CD4-positive, alpha-beta T cell treated with Interleukin-21 for 1 hour (primary cell): ENCODE results near the gene SLC30A7.
"Not testable (repeated sequence)": the region's sequence is repeated elsewhere in the genome, so short reads cannot be mapped to it uniquely, and the experiment has no call there.

Source experiments
- DNase-seq: peaks from one replicate; pipeline ENCODE4 v3.0.0-alpha.2; 2020

SLC30A7 gene

GRCh38 chr1:100942304-100943046 is 46.6 kb downstream of the SLC30A7 start:
- no peak for DNase-seq

GRCh38 chr1:100943533-100943932 is 47.6 kb downstream of the SLC30A7 start:
- DNase-seq = no peak

GRCh38 chr1:100946064-100946463 is 50.2 kb downstream of the SLC30A7 start:
- DNase-seq = not testable (repeated sequence)

GRCh38 chr1:100947816-100948215 is 51.9 kb downstream of the SLC30A7 start:
- DNase-seq = not testable (repeated sequence)

GRCh38 chr1:100948721-100949405 is 53.0 kb downstream of the SLC30A7 start:
- peak; percentile 4 for DNase-seq

- DNase-seq = peak; percentile 79
Measured at GRCh38 chr1:100949515-100950158, 53.7 kb downstream of the SLC30A7 start.

GRCh38 chr1:100950337-100950736 is 54.4 kb downstream of the SLC30A7 start:
- DNase-seq = no peak

- no peak for DNase-seq
Measured at GRCh38 chr1:100950781-100951180, 54.9 kb downstream of the SLC30A7 start.

GRCh38 chr1:100952104-100952745 is 56.3 kb downstream of the SLC30A7 start:
- DNase-seq = no peak

GRCh38 chr1:100952970-100953369 is 57.1 kb downstream of the SLC30A7 start:
- DNase-seq = not testable (repeated sequence)

GRCh38 chr1:100953960-100954730 is 58.3 kb downstream of the SLC30A7 start:
- no peak for DNase-seq

- no peak for DNase-seq
Measured at GRCh38 chr1:100955322-100955721, 59.4 kb downstream of the SLC30A7 start.

- DNase-seq = no peak
Measured at GRCh38 chr1:100959502-100960060, 63.7 kb downstream of the SLC30A7 start.

GRCh38 chr1:100960098-100960497 is 64.2 kb downstream of the SLC30A7 start:
- DNase-seq = no peak

GRCh38 chr1:100968621-100969020 is 72.7 kb downstream of the SLC30A7 start:
- DNase-seq = no peak

GRCh38 chr1:100969327-100969726 is 73.4 kb downstream of the SLC30A7 start:
- no peak for DNase-seq

- no peak for DNase-seq
Measured at GRCh38 chr1:100971021-100971420, 75.1 kb downstream of the SLC30A7 start.

GRCh38 chr1:100972185-100972584 is 76.3 kb downstream of the SLC30A7 start:
- no peak for DNase-seq

GRCh38 chr1:100976936-100977335 is 81.0 kb downstream of the SLC30A7 start:
- no peak for DNase-seq

- DNase-seq = no peak
Measured at GRCh38 chr1:100979631-100980030, 83.7 kb downstream of the SLC30A7 start.

GRCh38 chr1:100982793-100983192 is 86.9 kb downstream of the SLC30A7 start:
- DNase-seq = no peak

GRCh38 chr1:100988121-100988520 is 92.2 kb downstream of the SLC30A7 start:
- no peak for DNase-seq
